Breast epithelium (tissue), 4 donors: ENCODE measurements around the gene NSMCE1. TPM values are rescaled to one million over a fixed set of nuclear protein-coding genes. Genes with fewer than 3 reads are reported as not detected.

ENCODE experiments used
- DNase-seq, 2 donors: peaks; one replicate each; pipeline ENCODE4 v3.0.0-alpha.2; 2019; ENCODE audit warnings: low spot score in 2 of 2
- H3K27ac ChIP-seq, 2 donors: fragments of 200-600 bp; sonication (generic) in 1 of 2; one replicate each; pipeline ENCODE4 v1.5.1; 2016 to 2019; ENCODE audit warnings: mild to moderate bottlenecking in 1 of 2
- H3K27me3 ChIP-seq, 2 donors: fragments of 200-600 bp; sonication (generic) in 1 of 2; one replicate each; pipeline versions ENCODE4 v1.5.1 to v1.6.0; 2017 to 2019; ENCODE audit warnings: control low read depth in 1 of 2, mild to moderate bottlenecking in 1 of 2
- H3K36me3 ChIP-seq: fragments of 200-600 bp; one replicate; pipeline ENCODE4 v1.5.1; 2019
- H3K4me1 ChIP-seq, 2 donors: fragments of 200-600 bp; sonication (generic); one replicate each; pipeline ENCODE4 v1.5.1; 2016 to 2019; ENCODE audit warnings: control low read depth in 1 of 2
- H3K4me3 ChIP-seq, 3 donors: fragments of 200-600 bp; sonication (generic); 1 replicate in 2 of 3; 2 replicates in 1 of 3; pipeline ENCODE4 v1.5.1; 2016 to 2019; ENCODE audit warnings: mild to moderate bottlenecking in 3 of 3, moderate library complexity in 2 of 3
- H3K9me3 ChIP-seq, 2 donors: fragments of 200-600 bp; sonication (generic) in 1 of 2; one replicate each; pipeline ENCODE4 v1.5.1; 2016 to 2019; ENCODE audit warnings: control low read depth in 1 of 2
- POLR2A ChIP-seq: fragments of 450-650 bp; IDR thresholded peaks from one replicate; pipeline ENCODE4 v1.6.1; 2016; ENCODE audit warnings: antibody characterized with exemption, mild to moderate bottlenecking, moderate library complexity
- POLR2AphosphoS5 ChIP-seq, 3 donors: sonication (generic); formaldehyde crosslinking; IDR thresholded peaks; one replicate each; pipeline ENCODE4 v1.6.1; 2017; ENCODE audit warnings: antibody characterized with exemption in 3 of 3
- intact Hi-C: fragments of 100-400 bp; cut with DNase I; formaldehyde crosslinking; loops from one replicate; pipeline ENCODE4 v1.15.1; 2023; ENCODE audit warnings: low total_unique reads
- total RNA-seq, 3 donors: library from RNA; depleted of rRNA; stranded (reverse); fragments of >200 nt; gene quantifications; one replicate each; pipeline ENCODE4 v1.1.0, GENCODE V29; 2016
- TF ChIP-seq, protein P1 (sequence below), 3 donors: fragments of 450-650 bp; IDR thresholded peaks; one replicate each; pipeline ENCODE4 v1.5.1; 2016 to 2017; ENCODE audit warnings: antibody characterized with exemption in 3 of 3, mild to moderate bottlenecking in 3 of 3, moderate library complexity in 3 of 3

Gene NSMCE1
- total RNA-seq, 3 donors from 2014 or later = 32.4 to 54.6 (median 51.8) TPM

DNA sequence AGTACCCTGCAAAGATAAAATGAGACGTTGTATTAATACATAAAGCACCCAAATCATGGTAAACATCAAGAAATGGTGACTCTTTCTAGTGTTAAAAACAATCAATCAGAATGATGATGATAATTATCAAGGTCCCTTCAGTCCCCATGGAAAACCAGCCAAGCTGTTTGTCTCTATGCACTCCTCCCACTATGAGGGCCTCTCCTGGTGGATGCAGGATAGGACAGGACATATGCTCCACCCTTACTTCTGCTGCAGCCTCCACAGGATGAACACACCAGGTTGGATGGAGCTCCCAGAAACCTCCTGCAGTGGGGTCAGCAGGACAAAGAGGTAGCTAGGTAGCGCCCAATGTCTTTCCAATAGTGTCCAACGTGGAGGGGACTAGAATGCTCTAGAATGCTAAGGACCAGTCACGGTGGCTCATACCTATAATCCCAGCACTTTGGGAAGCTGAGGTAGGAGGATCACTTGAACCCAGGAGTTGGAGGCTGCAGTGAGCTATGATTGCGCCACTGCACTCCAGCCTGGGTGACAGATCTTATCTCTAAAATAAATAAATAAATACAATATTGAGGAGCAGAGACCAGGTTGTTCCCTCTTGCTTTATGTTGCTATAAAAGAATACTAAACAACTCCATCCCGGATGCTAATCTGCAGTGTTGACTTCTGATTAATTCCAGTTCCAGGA is 75.1 kb downstream of the NSMCE1 start:
- Histone ChIP-seq H3K27ac (no peak overlapping the region), H3K9me3 (no peaks in the 10 kb centered on the region), H3K36me3 (no peaks in the 10 kb centered on the region), H3K4me3 (no peak overlapping the region), H3K4me1 (no peaks in the 10 kb centered on the region), H3K27me3 (peaks cover 0 to 7% of the 10 kb centered on the region in 2 donors)
- intact Hi-C loops = no loop called here
- TF ChIP-seq, protein P1, sequence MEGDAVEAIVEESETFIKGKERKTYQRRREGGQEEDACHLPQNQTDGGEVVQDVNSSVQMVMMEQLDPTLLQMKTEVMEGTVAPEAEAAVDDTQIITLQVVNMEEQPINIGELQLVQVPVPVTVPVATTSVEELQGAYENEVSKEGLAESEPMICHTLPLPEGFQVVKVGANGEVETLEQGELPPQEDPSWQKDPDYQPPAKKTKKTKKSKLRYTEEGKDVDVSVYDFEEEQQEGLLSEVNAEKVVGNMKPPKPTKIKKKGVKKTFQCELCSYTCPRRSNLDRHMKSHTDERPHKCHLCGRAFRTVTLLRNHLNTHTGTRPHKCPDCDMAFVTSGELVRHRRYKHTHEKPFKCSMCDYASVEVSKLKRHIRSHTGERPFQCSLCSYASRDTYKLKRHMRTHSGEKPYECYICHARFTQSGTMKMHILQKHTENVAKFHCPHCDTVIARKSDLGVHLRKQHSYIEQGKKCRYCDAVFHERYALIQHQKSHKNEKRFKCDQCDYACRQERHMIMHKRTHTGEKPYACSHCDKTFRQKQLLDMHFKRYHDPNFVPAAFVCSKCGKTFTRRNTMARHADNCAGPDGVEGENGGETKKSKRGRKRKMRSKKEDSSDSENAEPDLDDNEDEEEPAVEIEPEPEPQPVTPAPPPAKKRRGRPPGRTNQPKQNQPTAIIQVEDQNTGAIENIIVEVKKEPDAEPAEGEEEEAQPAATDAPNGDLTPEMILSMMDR (IDR thresholded peaks at IDR 0.05) = no peak
- TF ChIP-seq POLR2A = no peak
- no peak for TF ChIP-seq POLR2AphosphoS5 (IDR thresholded peaks at IDR 0.05)
- no peak for DNase-seq

DNA sequence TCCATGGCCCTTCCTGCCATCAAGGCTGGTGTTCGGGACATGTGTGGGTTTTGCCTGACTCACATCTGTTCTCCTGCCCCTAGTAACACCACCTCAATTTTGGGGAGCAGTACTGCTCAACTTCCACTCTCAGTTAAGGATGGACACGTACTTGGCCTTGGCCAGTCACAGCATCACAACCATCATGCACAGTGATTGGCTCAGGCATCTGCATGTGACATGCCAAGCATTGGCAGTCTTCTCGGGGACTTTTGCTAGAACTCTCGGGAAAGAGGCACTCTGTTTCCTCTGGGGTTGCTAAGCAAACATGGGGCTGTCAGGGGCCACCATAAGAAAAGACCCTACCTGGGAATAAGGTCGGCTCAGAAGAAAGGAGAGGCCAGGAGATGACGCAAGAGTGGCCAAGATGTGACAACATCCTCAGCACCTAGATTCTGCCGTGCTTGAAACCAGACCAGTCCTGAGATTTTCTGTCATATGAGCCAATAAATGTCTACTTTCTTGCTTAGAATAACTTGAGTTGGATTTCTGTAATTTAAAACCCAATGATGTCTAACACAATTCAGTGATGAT is 77.1 kb downstream of the NSMCE1 start:
- Histone ChIP-seq H3K4me1 (no peaks in the 10 kb centered on the region), H3K4me3 (no peak overlapping the region), H3K27ac (no peak overlapping the region), H3K9me3 (no peaks in the 10 kb centered on the region), H3K36me3 (no peaks in the 10 kb centered on the region), H3K27me3 (peaks cover 0 to 7% of the 10 kb centered on the region in 2 donors)
- TF ChIP-seq POLR2AphosphoS5 (IDR thresholded peaks at IDR 0.05) (no peak), POLR2A (no peak)
- TF ChIP-seq, protein P1 (IDR thresholded peaks at IDR 0.05) = no peak
- DNase-seq = no peak
- intact Hi-C loops = no loop called here

DNA sequence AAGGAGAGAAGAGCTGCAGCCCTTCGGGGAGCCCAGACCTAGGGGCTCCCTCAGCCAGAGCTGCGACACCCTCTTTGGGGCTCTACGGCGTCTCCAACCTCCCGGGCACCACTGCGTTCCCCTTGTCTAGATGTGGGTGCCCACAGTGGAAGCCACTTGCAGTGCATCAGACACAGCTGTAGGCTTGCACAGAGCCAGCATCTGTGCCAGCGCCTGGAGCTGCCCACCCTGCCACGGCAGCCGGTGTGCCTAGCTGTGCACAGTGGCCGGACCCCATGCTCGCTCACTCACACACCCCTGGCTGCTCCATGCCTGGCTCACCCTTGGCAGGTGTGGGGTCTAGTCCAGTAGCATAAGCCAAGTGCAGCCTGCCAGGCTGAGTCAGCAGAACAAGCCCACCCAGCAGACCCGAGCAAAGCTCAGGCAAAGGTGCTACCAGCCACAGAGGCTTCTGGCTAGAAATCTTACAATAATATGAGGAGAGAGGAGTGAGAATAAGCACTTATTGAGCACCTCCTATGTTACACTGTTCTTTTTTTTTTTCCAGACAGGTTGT is 78.2 kb downstream of the NSMCE1 start:
- DNase-seq = no peak
- intact Hi-C loops = no loop called here
- no peak overlapping the region for H3K27ac ChIP-seq

DNA sequence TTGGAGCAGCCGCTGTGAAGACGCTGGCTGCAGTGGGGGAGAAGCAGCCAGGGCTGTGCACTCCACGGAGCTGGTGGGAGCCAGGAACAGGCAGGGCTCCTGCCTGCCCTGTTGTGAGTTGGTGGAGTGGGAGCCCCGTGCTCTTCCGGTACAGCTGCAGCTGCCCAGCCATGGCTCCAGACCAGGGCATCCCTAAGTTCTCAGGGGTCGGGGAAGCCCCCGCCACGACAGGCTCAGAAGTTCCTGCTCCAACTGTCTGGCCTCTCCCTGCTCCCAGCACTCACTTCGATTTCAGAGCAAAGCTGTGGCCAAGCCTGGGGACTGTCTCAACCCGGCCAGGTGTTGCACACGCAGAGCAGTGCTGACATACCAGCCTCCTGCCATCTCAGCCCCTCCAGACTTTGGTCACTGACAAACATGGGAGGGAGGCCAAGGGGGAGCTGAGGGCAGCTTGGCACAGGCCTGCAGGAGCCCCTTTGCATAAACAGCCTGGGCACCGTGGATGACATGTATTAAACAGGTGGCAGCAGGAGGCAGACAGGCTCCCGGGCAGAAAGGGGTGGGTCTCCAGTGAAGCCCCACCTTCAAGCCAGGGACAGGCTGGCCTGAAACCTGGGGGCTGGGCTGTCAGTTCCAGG is 79.1 kb downstream of the NSMCE1 start:
- DNase-seq = no peak
- TF ChIP-seq POLR2AphosphoS5 (IDR thresholded peaks at IDR 0.05) (no peak), POLR2A (no peak)
- TF ChIP-seq, protein P1 (IDR thresholded peaks at IDR 0.05) = no peak
- Histone ChIP-seq H3K9me3 (no peaks in the 10 kb centered on the region), H3K27ac (no peak overlapping the region), H3K4me1 (no peaks in the 10 kb centered on the region), H3K27me3 (peaks cover 0 to 7% of the 10 kb centered on the region in 2 donors), H3K4me3 (no peak overlapping the region), H3K36me3 (no peaks in the 10 kb centered on the region)
- intact Hi-C loops = no loop called here

More for the DNA sequence above, 78.2 kb downstream of the NSMCE1 start:
- no peaks in the 10 kb centered on the region for H3K4me1 ChIP-seq
- no peaks in the 10 kb centered on the region for H3K36me3 ChIP-seq
- peaks cover 0 to 7% of the 10 kb centered on the region in 2 donors for H3K27me3 ChIP-seq
- no peak overlapping the region for H3K4me3 ChIP-seq
- TF ChIP-seq POLR2AphosphoS5 (IDR thresholded peaks at IDR 0.05) = no peak
- no peak for TF ChIP-seq POLR2A
- TF ChIP-seq, protein P1 (IDR thresholded peaks at IDR 0.05) = no peak
- no peaks in the 10 kb centered on the region for H3K9me3 ChIP-seq

DNA sequence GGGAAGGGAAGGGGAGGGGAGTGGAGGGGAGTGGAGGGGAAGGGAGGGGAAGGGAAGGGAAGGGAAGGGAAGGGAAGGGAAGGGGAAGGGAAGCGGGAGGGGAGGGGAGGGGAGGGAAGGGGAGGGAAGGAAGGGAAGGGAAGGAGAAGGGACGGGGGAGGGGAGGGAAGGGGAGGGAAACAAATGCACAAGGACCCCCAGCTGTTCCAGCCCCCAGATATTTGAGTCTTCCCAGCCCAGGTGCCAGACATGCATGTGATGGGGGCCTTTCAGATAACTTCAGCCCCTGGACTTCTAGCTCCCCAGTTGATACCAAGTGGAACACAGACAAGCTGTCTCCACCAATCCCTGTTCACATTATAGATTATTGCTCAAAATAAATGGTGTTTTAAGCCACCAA is 79.9 kb downstream of the NSMCE1 start:
- TF ChIP-seq POLR2A = no peak
- no peak for TF ChIP-seq POLR2AphosphoS5 (IDR thresholded peaks at IDR 0.05)
- intact Hi-C loops = no loop called here
- Histone ChIP-seq H3K27ac (no peak overlapping the region), H3K9me3 (no peaks in the 10 kb centered on the region), H3K4me3 (no peak overlapping the region), H3K27me3 (peaks cover 0 to 7% of the 10 kb centered on the region in 2 donors), H3K36me3 (no peaks in the 10 kb centered on the region), H3K4me1 (no peaks in the 10 kb centered on the region)
- DNase-seq = no peak
